HCT116 (cell line): ENCODE measurements around the gene PLEKHA6. TPM values are rescaled to one million over a fixed set of nuclear protein-coding genes. Genes with fewer than 3 reads are reported as not detected.

Source experiments
- ATAC-seq: fragments of 200-7000 bp; cut with Tn5 transposase; 2 replicates; pipeline ENCODE4 v1.9.1; 2020; ENCODE audit warnings: mild to moderate bottlenecking, moderate library complexity
- BruUV-seq: library from RNA; stranded (reverse); fragments of 400-500 nt; replicated peaks from 2 replicates; lab custom pipeline; 2021; lab: Mats Ljungman, UMichigan
- CTCF ChIA-PET: fragments of 300-600 bp; sonication (Branson Sonifier 250); formaldehyde crosslinking; loops from one replicate; lab custom pipeline; 2021; ENCODE audit warnings: antibody characterized with exemption; lab: Charles Lee
- POLR2A ChIA-PET: fragments of 300-600, 350-600 bp; sonication (Branson Sonifier 250); formaldehyde crosslinking; loops from one replicate; lab custom pipeline; 2021; ENCODE audit warnings: antibody characterized with exemption; lab: Charles Lee
- RAD21 ChIA-PET, 2 experiments: fragments of 300-600 bp; sonication (Branson Sonifier 250); formaldehyde crosslinking; loops; one replicate each; lab custom pipeline; 2023; ENCODE audit warnings: low total read pairs in 2 of 2; ENCODE audit not compliant: uncharacterized antibody in 2 of 2, unreplicated experiment in 2 of 2, low non-redundant PET in 1 of 2; lab: Charles Lee
- DNase-seq: peaks from one replicate; pipeline ENCODE4 v3.0.0-alpha.2; 2010; ENCODE audit warnings: low read depth, low spot score
- H2AFZ ChIP-seq: fragments of 200-600 bp; shearing (Covaris generic), sonication (generic); 2 replicates; pipeline ENCODE4 v1.6.1; 2017; ENCODE audit warnings: low read depth, mixed run types, mixed read lengths, antibody characterized with exemption, low read length; ENCODE audit not compliant: poor library complexity, severe bottlenecking
- H3K27ac ChIP-seq: 2 replicates; pipeline ENCODE4 v1.5.1; 2012; ENCODE audit warnings: low read depth, low read length
- H3K27me3 ChIP-seq: fragments of 200-600 bp; sonication (generic); 2 replicates; pipeline ENCODE4 v1.6.1; 2016; ENCODE audit warnings: mixed run types, low read length, mixed read lengths; ENCODE audit not compliant: insufficient read depth
- H3K36me3 ChIP-seq, 2 experiments: fragments of 200-500 bp in 1 of 2; fragments of 200-600 bp in 1 of 2; sonication (Bioruptor generic) in 1 of 2; sonication (generic) in 1 of 2; 2 replicates each; pipeline versions ENCODE4 v1.5.1 to v1.6.1; 2014 to 2016; ENCODE audit warnings: low read length in 2 of 2, inconsistent platforms in 1 of 2, mixed read lengths in 1 of 2, mixed run types in 1 of 2; ENCODE audit not compliant: insufficient read depth in 2 of 2, control insufficient read depth in 1 of 2
- H3K4me1 ChIP-seq, 2 experiments: fragments of 200-600 bp in 1 of 2; sonication (generic) in 1 of 2; 2 replicates each; pipeline versions ENCODE4 v1.5.1 to v1.6.1; 2012 to 2017; ENCODE audit warnings: low read length in 2 of 2, inconsistent platforms in 1 of 2, mild to moderate bottlenecking in 1 of 2, mixed read lengths in 1 of 2, mixed run types in 1 of 2, moderate library complexity in 1 of 2; ENCODE audit not compliant: insufficient read depth in 2 of 2, control insufficient read depth in 1 of 2
- H3K4me2 ChIP-seq: fragments of 200-600 bp; sonication (generic); 2 replicates; pipeline ENCODE4 v1.6.1; 2017; ENCODE audit warnings: mixed run types, low read length, mixed read lengths
- H3K4me3 ChIP-seq, 2 experiments: fragments of 200-600 bp in 1 of 2; sonication (generic) in 1 of 2; replicated peaks in 1 of 2; 2 replicates each; pipeline ENCODE4 v1.5.1; 2011 to 2016; ENCODE audit warnings: low read length in 2 of 2, control low read depth in 1 of 2, low read depth in 1 of 2, mild to moderate bottlenecking in 1 of 2, mixed read lengths in 1 of 2, mixed run types in 1 of 2
- H3K79me2 ChIP-seq: fragments of 200-600 bp; sonication (generic); 2 replicates; pipeline ENCODE4 v1.6.1; 2017; ENCODE audit warnings: mild to moderate bottlenecking, mixed run types, low read length, moderate library complexity, mixed read lengths; ENCODE audit not compliant: insufficient read depth
- H3K9ac ChIP-seq: fragments of 200-600 bp; sonication (generic); 2 replicates; pipeline ENCODE4 v1.6.1; 2016; ENCODE audit warnings: low read length, mixed read lengths
- H3K9me2 ChIP-seq: fragments of 200-600 bp; sonication (generic), shearing (Covaris generic); 2 replicates; pipeline ENCODE4 v1.6.1; 2017; ENCODE audit warnings: mixed run types, mild to moderate bottlenecking, moderate library complexity; ENCODE audit not compliant: insufficient read depth
- H3K9me3 ChIP-seq, 2 experiments: fragments of 200-500 bp in 1 of 2; fragments of 200-600 bp in 1 of 2; sonication (Bioruptor generic) in 1 of 2; sonication (generic) in 1 of 2; 2 replicates each; pipeline ENCODE4 v1.6.1; 2014 to 2017; ENCODE audit warnings: low read length in 2 of 2, mixed read lengths in 2 of 2, inconsistent platforms in 1 of 2, low read depth in 1 of 2, mild to moderate bottlenecking in 1 of 2, mixed run types in 1 of 2, moderate library complexity in 1 of 2; ENCODE audit not compliant: control insufficient read depth in 1 of 2, insufficient read depth in 1 of 2
- H4K20me1 ChIP-seq: fragments of 200-600 bp; sonication (generic), shearing (Covaris generic); 2 replicates; pipeline ENCODE4 v1.6.1; 2017; ENCODE audit warnings: mixed run types, mild to moderate bottlenecking, moderate library complexity; ENCODE audit not compliant: insufficient read depth
- CBX3 ChIP-seq: IDR thresholded peaks from 2 replicates; pipeline ENCODE4 v1.6.1; 2012; ENCODE audit warnings: low read depth
- CEBPB ChIP-seq: IDR thresholded peaks from 2 replicates; pipeline ENCODE4 v1.6.1; 2012; ENCODE audit warnings: low read depth
- EGR1 ChIP-seq: IDR thresholded peaks from 2 replicates; pipeline ENCODE4 v1.6.1; 2012; ENCODE audit warnings: low read depth
- ELF1 ChIP-seq: IDR thresholded peaks from 2 replicates; pipeline ENCODE4 v1.6.1; 2012; ENCODE audit warnings: low read depth, borderline replicate concordance
- EZH2phosphoT487 ChIP-seq: fragments of 200-600 bp; IDR thresholded peaks from 2 replicates; pipeline ENCODE4 v1.6.1; 2018; ENCODE audit warnings: antibody characterized with exemption, borderline replicate concordance
- FOSL1 ChIP-seq: IDR thresholded peaks from 2 replicates; pipeline ENCODE4 v1.6.1; 2012; ENCODE audit warnings: low read depth
- JUND ChIP-seq: IDR thresholded peaks from 2 replicates; pipeline ENCODE4 v1.6.1; 2012
- POLR2AphosphoS5 ChIP-seq: IDR thresholded peaks from 2 replicates; pipeline ENCODE4 v1.6.1; 2011; ENCODE audit warnings: mild to moderate bottlenecking, low read depth, low read length, moderate library complexity
- RAD21 ChIP-seq: IDR thresholded peaks from 2 replicates; pipeline ENCODE4 v1.6.1; 2012; ENCODE audit warnings: low read depth, mild to moderate bottlenecking
- SIN3A ChIP-seq: IDR thresholded peaks from 2 replicates; pipeline ENCODE4 v1.6.1; 2012; ENCODE audit warnings: low read depth
- SP1 ChIP-seq: IDR thresholded peaks from 2 replicates; pipeline ENCODE4 v1.6.1; 2012; ENCODE audit warnings: low read depth
- SRF ChIP-seq: IDR thresholded peaks from 2 replicates; pipeline ENCODE4 v1.6.1; 2012; ENCODE audit warnings: low read depth
- TCF7L2 ChIP-seq: IDR thresholded peaks from 2 replicates; pipeline ENCODE4 v1.7.0; 2011; ENCODE audit warnings: borderline replicate concordance, inconsistent platforms; ENCODE audit not compliant: insufficient read depth, insufficient read length; ENCODE audit errors: extremely low read depth
- YY1 ChIP-seq: IDR thresholded peaks from 2 replicates; pipeline ENCODE4 v1.6.1; 2011; ENCODE audit warnings: low read length, low read depth, moderate library complexity, mild to moderate bottlenecking; ENCODE audit not compliant: insufficient replicate concordance; ENCODE audit errors: extremely low read depth
- ZFX ChIP-seq: fragments of 450-650 bp; IDR thresholded peaks from 2 replicates; pipeline ENCODE4 v1.6.1; 2017
- ZNF274 ChIP-seq: fragments of 200-500 bp; sonication (Bioruptor generic); IDR thresholded peaks from 2 replicates; pipeline ENCODE4 v1.6.1; 2014; ENCODE audit warnings: mild to moderate bottlenecking, low read depth, low read length, inconsistent platforms
- intact Hi-C: fragments of 100-400 bp; cut with micrococcal nuclease; formaldehyde crosslinking; loops from 2 replicates; pipeline ENCODE4 v1.10.0; 2022
- total RNA-seq: library from RNA; stranded (reverse); gene quantifications from one replicate; pipeline ENCODE4 v1.2.1, GENCODE V29; 2021; ENCODE audit not compliant: unreplicated experiment
- TF ChIP-seq, protein P1 (sequence below): IDR thresholded peaks from 2 replicates; pipeline ENCODE4 v1.6.1; 2012; ENCODE audit warnings: low read depth
- TF ChIP-seq, protein P2 (sequence below): IDR thresholded peaks from 2 replicates; pipeline ENCODE4 v1.6.1; 2011; ENCODE audit warnings: mild to moderate bottlenecking, low read length, moderate library complexity; ENCODE audit not compliant: insufficient replicate concordance; ENCODE audit errors: extremely low read depth

PLEKHA6 gene
- total RNA-seq, 1 experiment from 2014 or later = 13.1 TPM

DNA sequence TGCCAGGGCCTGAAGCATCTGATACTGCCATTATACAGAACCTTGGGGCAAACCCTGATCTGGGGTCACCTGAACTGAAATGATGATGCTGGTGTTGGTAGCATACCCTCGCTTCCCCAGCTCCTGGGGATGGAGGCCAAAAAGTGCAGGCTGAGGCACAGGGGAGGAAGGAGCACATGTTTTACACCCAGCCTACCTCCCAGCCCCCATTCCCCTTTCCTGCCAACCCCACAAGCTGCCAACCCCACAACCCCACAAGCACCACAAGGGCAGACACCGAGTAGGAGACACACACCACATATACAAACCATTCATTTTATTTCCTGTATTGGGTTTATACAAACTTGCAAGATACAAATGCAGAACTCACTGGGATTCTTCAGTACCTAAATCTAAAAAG is 141.2 kb downstream of the PLEKHA6 start (continued):
- TF ChIP-seq, protein P1, sequence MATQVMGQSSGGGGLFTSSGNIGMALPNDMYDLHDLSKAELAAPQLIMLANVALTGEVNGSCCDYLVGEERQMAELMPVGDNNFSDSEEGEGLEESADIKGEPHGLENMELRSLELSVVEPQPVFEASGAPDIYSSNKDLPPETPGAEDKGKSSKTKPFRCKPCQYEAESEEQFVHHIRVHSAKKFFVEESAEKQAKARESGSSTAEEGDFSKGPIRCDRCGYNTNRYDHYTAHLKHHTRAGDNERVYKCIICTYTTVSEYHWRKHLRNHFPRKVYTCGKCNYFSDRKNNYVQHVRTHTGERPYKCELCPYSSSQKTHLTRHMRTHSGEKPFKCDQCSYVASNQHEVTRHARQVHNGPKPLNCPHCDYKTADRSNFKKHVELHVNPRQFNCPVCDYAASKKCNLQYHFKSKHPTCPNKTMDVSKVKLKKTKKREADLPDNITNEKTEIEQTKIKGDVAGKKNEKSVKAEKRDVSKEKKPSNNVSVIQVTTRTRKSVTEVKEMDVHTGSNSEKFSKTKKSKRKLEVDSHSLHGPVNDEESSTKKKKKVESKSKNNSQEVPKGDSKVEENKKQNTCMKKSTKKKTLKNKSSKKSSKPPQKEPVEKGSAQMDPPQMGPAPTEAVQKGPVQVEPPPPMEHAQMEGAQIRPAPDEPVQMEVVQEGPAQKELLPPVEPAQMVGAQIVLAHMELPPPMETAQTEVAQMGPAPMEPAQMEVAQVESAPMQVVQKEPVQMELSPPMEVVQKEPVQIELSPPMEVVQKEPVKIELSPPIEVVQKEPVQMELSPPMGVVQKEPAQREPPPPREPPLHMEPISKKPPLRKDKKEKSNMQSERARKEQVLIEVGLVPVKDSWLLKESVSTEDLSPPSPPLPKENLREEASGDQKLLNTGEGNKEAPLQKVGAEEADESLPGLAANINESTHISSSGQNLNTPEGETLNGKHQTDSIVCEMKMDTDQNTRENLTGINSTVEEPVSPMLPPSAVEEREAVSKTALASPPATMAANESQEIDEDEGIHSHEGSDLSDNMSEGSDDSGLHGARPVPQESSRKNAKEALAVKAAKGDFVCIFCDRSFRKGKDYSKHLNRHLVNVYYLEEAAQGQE = no peak
- TF ChIP-seq SRF (no peak), CEBPB (no peak)

DNA sequence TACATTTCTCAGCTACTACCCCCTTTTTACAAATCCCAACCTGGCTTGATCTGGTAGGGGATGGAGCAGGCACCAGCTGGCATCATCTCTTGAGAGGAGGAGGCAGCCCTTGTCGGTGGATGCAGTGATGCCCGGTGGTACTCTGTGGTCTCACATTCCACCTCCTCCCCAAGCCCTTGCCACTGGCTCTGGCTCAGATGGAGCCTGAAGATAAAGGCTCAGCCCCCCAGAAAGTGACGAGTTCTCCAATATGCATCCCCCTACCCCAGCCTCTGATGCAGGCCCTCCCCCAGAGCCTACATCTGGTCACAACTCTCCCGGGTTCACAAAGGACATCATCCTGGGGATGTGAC is 142.1 kb downstream of the PLEKHA6 start:
- POLR2A ChIA-PET = no interaction called here
- Histone ChIP-seq H3K27ac (no peak overlapping the region), H3K4me2 (no peak overlapping the region), H3K79me2 (no peaks in the 10 kb centered on the region), H3K9ac (no peak overlapping the region), H2AFZ (no peak overlapping the region), H3K27me3 (no peaks in the 10 kb centered on the region), H3K4me3 (no peak overlapping the region), H3K9me2 (no peaks in the 10 kb centered on the region), H4K20me1 (no peaks in the 10 kb centered on the region), H3K9me3 (no peaks in the 10 kb centered on the region), H3K4me1 (peaks cover 6 to 22% of the 10 kb centered on the region in 2 experiments; a peak in 3 of 4 replicates), H3K36me3 (no peaks in the 10 kb centered on the region)
- TF ChIP-seq CBX3 (no peak), ZFX (no peak), FOSL1 (no peak), SP1 (no peak), POLR2AphosphoS5 (no peak), YY1 (no peak), ELF1 (no peak), ZNF274 (no peak), TCF7L2 (no peak), JUND (no peak), RAD21 (no peak), SRF (no peak), SIN3A (no peak), EZH2phosphoT487 (no peak), EGR1 (no peak)
- TF ChIP-seq, protein P2, sequence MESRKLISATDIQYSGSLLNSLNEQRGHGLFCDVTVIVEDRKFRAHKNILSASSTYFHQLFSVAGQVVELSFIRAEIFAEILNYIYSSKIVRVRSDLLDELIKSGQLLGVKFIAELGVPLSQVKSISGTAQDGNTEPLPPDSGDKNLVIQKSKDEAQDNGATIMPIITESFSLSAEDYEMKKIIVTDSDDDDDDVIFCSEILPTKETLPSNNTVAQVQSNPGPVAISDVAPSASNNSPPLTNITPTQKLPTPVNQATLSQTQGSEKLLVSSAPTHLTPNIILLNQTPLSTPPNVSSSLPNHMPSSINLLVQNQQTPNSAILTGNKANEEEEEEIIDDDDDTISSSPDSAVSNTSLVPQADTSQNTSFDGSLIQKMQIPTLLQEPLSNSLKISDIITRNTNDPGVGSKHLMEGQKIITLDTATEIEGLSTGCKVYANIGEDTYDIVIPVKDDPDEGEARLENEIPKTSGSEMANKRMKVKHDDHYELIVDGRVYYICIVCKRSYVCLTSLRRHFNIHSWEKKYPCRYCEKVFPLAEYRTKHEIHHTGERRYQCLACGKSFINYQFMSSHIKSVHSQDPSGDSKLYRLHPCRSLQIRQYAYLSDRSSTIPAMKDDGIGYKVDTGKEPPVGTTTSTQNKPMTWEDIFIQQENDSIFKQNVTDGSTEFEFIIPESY = no peak
- TF ChIP-seq, protein P1 = no peak
- no peak for ATAC-seq
- intact Hi-C loops = no loop called here
- DNase-seq = no peak
- CTCF ChIA-PET = no interaction called here
- no TSS peak for BruUV-seq
- RAD21 ChIA-PET = no interaction called here
